Measurements from ENCODE around the gene FBXW5. TPM values are rescaled to one million over a fixed set of nuclear protein-coding genes. Genes with fewer than 3 reads are reported as not detected.

Gene FBXW5
- total and polyA plus RNA-seq, 2 donors (not counting 3 experiments of a cell fraction or from before 2014, with no cell fraction given) = 97.3 to 151 TPM

DNA sequence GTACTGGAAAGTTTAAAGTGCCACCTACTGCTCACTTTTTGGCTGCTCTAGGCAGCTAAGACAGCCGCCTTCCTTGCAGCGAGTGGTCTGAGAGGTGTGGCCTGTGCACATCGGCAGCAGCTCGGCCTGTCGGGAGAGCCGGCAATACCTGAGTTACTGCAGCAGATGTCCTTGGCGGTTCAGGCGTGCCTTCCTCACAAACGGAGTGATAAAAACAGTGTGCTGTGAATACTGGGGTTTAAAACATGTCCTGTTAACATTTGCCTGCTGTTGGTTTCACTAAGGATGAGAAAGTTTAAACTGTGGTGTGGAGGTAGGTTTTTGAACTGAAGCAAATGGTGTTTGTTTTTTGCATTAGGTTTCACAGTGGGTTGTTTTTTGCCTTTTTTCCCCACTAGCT, 45.3 kb downstream of the FBXW5 start:
- H3K4me2 ChIP-seq (ENCODE audit: insufficient read depth, low read length) = no peak overlapping the region
- no peak for TF ChIP-seq EZH2 (IDR thresholded peaks at IDR 0.05; ENCODE audit: borderline replicate concordance, low read depth, low read length, severe bottlenecking)
- TF ChIP-seq POLR2AphosphoS5 (IDR thresholded peaks at IDR 0.05; ENCODE audit: insufficient read depth, low read depth, low read length) = no peak
- no peak for TF ChIP-seq GATA2 (IDR thresholded peaks at IDR 0.05; ENCODE audit: insufficient read depth, insufficient read length, low read depth, low read length)
- TF ChIP-seq, protein P1, sequence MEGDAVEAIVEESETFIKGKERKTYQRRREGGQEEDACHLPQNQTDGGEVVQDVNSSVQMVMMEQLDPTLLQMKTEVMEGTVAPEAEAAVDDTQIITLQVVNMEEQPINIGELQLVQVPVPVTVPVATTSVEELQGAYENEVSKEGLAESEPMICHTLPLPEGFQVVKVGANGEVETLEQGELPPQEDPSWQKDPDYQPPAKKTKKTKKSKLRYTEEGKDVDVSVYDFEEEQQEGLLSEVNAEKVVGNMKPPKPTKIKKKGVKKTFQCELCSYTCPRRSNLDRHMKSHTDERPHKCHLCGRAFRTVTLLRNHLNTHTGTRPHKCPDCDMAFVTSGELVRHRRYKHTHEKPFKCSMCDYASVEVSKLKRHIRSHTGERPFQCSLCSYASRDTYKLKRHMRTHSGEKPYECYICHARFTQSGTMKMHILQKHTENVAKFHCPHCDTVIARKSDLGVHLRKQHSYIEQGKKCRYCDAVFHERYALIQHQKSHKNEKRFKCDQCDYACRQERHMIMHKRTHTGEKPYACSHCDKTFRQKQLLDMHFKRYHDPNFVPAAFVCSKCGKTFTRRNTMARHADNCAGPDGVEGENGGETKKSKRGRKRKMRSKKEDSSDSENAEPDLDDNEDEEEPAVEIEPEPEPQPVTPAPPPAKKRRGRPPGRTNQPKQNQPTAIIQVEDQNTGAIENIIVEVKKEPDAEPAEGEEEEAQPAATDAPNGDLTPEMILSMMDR (IDR thresholded peaks at IDR 0.05; ENCODE audit: extremely low read depth in 1 of 2, insufficient read depth in 1 of 2, low read depth in 1 of 2, low read length in 2 of 2) = no peak
- no peak for TF ChIP-seq POLR2A (IDR thresholded peaks at IDR 0.05; ENCODE audit: low read depth, low read length)
- TF ChIP-seq, protein P2, sequence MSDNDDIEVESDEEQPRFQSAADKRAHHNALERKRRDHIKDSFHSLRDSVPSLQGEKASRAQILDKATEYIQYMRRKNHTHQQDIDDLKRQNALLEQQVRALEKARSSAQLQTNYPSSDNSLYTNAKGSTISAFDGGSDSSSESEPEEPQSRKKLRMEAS (IDR thresholded peaks at IDR 0.05; ENCODE audit: insufficient read depth, insufficient read length) = no peak
- TF ChIP-seq MYC (IDR thresholded peaks at IDR 0.05; ENCODE audit: low read depth, low read length) = no peak
- TF ChIP-seq FOS (IDR thresholded peaks at IDR 0.05; ENCODE audit: borderline replicate concordance, insufficient read depth, low read length) = no peak
- TF ChIP-seq JUN (IDR thresholded peaks at IDR 0.05; ENCODE audit: borderline replicate concordance, insufficient read depth, insufficient read length, low read depth) = no peak
- FAIRE-seq (no peak), DNase-seq (ENCODE audit: low read depth, low spot score) (no peak)
- intact Hi-C loops (cut with micrococcal nuclease) = no loop called here
- no peak overlapping the region for H3K9ac ChIP-seq (replicated peaks; ENCODE audit: extremely low read depth, insufficient read depth, low read length)
- no peaks in the 10 kb centered on the region for H3K9me1 ChIP-seq (replicated peaks; ENCODE audit: control insufficient read depth, extremely low read depth, insufficient read depth, low read length)
- no TSS peak for BruUV-seq (replicated peaks)
- H3K27me3 ChIP-seq (ENCODE audit: control insufficient read depth in 2 of 2, insufficient read depth in 2 of 2, low read length in 2 of 2) = no peaks in the 10 kb centered on the region
- peaks cover 2 to 13% of the 10 kb centered on the region in 2 experiments for H3K36me3 ChIP-seq (ENCODE audit: control insufficient read depth in 2 of 2, extremely low read depth in 1 of 2, insufficient read depth in 2 of 2, low read length in 2 of 2)
- H3K9me3 ChIP-seq (replicated peaks; ENCODE audit: control insufficient read depth, insufficient read depth, low read length) = no peaks in the 10 kb centered on the region
- no peak overlapping the region for H3K4me3 ChIP-seq (replicated peaks in 1 of 3; ENCODE audit: insufficient read depth in 1 of 3, low read depth in 1 of 3, low read length in 3 of 3)
- ChIA-PET POLR2A (no interaction called here), CTCF (no interaction called here)
- dilution Hi-C loops (cut with MboI; ENCODE audit: extremely low pct_ligation_motif_present, low sequenced_read_pairs) = no loop called here
- peaks cover 24% of the 10 kb centered on the region for H3K79me2 ChIP-seq (ENCODE audit: control insufficient read depth, insufficient read depth, low read length)
- H3K27ac ChIP-seq (ENCODE audit: insufficient read depth, low read depth, low read length) = no peak overlapping the region
- H3K4me1 ChIP-seq (ENCODE audit: control insufficient read depth, extremely low read depth, insufficient read depth, low read length) = peaks cover 14% of the 10 kb centered on the region
- H2AFZ ChIP-seq (ENCODE audit: low read depth, low read length) = no peak overlapping the region
- no peaks in the 10 kb centered on the region for H4K20me1 ChIP-seq (replicated peaks; ENCODE audit: control insufficient read depth, extremely low read depth, insufficient read depth, low read length)

All from endothelial cell of umbilical vein (primary cell).